SK-N-SH (cell line): ENCODE measurements around the gene MAST4.

Source experiments
- EP300 ChIP-seq, 2 experiments: IDR thresholded peaks; 2 replicates each; pipeline versions ENCODE4 v1.4.0 to v1.6.1; 2012; ENCODE audit warnings: borderline replicate concordance in 1 of 2, low read depth in 1 of 2, low read length in 1 of 2
- TF ChIP-seq, protein P1 (sequence below): IDR thresholded peaks from 2 replicates; pipeline ENCODE4 v1.6.1; 2012; ENCODE audit warnings: mild to moderate bottlenecking, low read depth, low read length, moderate library complexity
- TF ChIP-seq, protein P2 (sequence below): fragments of 200-600 bp; sonication (generic); IDR thresholded peaks from 2 replicates; pipeline ENCODE4 v1.6.1; 2017; ENCODE audit warnings: antibody characterized with exemption, mild to moderate bottlenecking, moderate library complexity

DNA sequence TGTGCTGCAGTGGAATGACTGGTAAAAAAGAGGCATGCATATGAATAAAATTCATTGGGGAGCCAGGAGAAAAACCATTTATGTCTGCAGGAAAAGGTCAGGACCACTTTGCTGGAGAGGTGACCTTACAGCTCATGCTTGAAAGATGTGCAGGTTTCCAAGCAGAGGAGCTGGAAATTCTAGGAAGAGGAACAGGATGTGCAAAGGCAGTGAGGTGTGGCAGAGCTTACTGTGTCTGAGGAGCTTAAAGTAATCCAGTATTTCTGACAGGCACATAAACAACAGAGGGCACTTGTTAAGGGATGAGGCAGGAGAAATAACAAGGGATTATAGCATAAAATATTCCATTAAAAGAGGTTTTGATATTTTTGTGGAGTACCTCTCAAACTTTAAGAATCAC lies 397.3 kb downstream of the MAST4 start:
- no peak for TF ChIP-seq EP300 (IDR thresholded peaks at IDR 0.05; ENCODE audit: borderline replicate concordance in 1 of 2, low read depth in 1 of 2, low read length in 1 of 2)
- TF ChIP-seq, protein P1, sequence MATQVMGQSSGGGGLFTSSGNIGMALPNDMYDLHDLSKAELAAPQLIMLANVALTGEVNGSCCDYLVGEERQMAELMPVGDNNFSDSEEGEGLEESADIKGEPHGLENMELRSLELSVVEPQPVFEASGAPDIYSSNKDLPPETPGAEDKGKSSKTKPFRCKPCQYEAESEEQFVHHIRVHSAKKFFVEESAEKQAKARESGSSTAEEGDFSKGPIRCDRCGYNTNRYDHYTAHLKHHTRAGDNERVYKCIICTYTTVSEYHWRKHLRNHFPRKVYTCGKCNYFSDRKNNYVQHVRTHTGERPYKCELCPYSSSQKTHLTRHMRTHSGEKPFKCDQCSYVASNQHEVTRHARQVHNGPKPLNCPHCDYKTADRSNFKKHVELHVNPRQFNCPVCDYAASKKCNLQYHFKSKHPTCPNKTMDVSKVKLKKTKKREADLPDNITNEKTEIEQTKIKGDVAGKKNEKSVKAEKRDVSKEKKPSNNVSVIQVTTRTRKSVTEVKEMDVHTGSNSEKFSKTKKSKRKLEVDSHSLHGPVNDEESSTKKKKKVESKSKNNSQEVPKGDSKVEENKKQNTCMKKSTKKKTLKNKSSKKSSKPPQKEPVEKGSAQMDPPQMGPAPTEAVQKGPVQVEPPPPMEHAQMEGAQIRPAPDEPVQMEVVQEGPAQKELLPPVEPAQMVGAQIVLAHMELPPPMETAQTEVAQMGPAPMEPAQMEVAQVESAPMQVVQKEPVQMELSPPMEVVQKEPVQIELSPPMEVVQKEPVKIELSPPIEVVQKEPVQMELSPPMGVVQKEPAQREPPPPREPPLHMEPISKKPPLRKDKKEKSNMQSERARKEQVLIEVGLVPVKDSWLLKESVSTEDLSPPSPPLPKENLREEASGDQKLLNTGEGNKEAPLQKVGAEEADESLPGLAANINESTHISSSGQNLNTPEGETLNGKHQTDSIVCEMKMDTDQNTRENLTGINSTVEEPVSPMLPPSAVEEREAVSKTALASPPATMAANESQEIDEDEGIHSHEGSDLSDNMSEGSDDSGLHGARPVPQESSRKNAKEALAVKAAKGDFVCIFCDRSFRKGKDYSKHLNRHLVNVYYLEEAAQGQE, result no peak
- TF ChIP-seq, protein P2, sequence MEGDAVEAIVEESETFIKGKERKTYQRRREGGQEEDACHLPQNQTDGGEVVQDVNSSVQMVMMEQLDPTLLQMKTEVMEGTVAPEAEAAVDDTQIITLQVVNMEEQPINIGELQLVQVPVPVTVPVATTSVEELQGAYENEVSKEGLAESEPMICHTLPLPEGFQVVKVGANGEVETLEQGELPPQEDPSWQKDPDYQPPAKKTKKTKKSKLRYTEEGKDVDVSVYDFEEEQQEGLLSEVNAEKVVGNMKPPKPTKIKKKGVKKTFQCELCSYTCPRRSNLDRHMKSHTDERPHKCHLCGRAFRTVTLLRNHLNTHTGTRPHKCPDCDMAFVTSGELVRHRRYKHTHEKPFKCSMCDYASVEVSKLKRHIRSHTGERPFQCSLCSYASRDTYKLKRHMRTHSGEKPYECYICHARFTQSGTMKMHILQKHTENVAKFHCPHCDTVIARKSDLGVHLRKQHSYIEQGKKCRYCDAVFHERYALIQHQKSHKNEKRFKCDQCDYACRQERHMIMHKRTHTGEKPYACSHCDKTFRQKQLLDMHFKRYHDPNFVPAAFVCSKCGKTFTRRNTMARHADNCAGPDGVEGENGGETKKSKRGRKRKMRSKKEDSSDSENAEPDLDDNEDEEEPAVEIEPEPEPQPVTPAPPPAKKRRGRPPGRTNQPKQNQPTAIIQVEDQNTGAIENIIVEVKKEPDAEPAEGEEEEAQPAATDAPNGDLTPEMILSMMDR, result no peak
